B cell (primary cell): ENCODE results near the gene SLC7A1. TPM values are rescaled to one million over a fixed set of nuclear protein-coding genes. Genes with fewer than 3 reads are reported as not detected.

Experiments
- ATAC-seq: fragments of 200-7000 bp; cut with Tn5 transposase; one replicate; pipeline ENCODE4 v1.10.0; 2021; ENCODE audit warnings: low read depth, mild to moderate bottlenecking, moderate number of reproducible peaks, moderate library complexity
- CTCF ChIA-PET: fragments of 350-600 bp; sonication (Branson Sonifier 250); formaldehyde crosslinking; loops from one replicate; lab custom pipeline; 2021; ENCODE audit warnings: antibody characterized with exemption, inconsistent platforms; lab: Charles Lee
- POLR2A ChIA-PET: fragments of 350-600 bp; sonication (Branson Sonifier 250); formaldehyde crosslinking; loops from one replicate; lab custom pipeline; 2021; ENCODE audit warnings: antibody characterized with exemption; lab: Charles Lee
- DNase-seq: peaks from one replicate; pipeline ENCODE4 v3.0.0; 2013
- H2AFZ ChIP-seq: 2 replicates; pipeline ENCODE4 v1.6.1; 2012; ENCODE audit warnings: mild to moderate bottlenecking, low read depth, low read length; ENCODE audit not compliant: insufficient read depth, poor library complexity, severe bottlenecking
- H3K27ac ChIP-seq, 2 donors: 1 replicate in 1 of 2; 2 replicates in 1 of 2; pipeline ENCODE4 v1.5.1; 2012 to 2013; ENCODE audit warnings: low read length in 2 of 2, mild to moderate bottlenecking in 2 of 2, moderate library complexity in 1 of 2
- H3K27me3 ChIP-seq, 4 experiments: fragments of 200-600 bp in 1 of 4; sonication (generic) in 1 of 4; replicated peaks in 1 of 4; 1 replicate in 2 of 4; 2 replicates in 2 of 4; pipeline versions ENCODE4 v1.6.1 to v1.7.0; 2013 to 2016; ENCODE audit warnings: low read length in 3 of 4, mild to moderate bottlenecking in 2 of 4, mixed read lengths in 1 of 4, moderate library complexity in 1 of 4; ENCODE audit not compliant: insufficient read depth in 4 of 4, control insufficient read depth in 3 of 4; ENCODE audit errors: control extremely low read depth in 1 of 4
- H3K36me3 ChIP-seq, 2 experiments: replicated peaks in 1 of 2; 1 replicate in 1 of 2; 2 replicates in 1 of 2; pipeline versions ENCODE4 v1.6.1 to v1.7.1; 2013; ENCODE audit warnings: low read length in 1 of 2; ENCODE audit not compliant: insufficient read depth in 2 of 2, control insufficient read depth in 1 of 2; ENCODE audit errors: control extremely low read depth in 1 of 2, extremely low read depth in 1 of 2
- H3K4me1 ChIP-seq, 2 donors: fragments of 200-600 bp in 1 of 2; sonication (generic) in 1 of 2; 1 replicate in 1 of 2; 2 replicates in 1 of 2; pipeline versions ENCODE4 v1.5.1 to v1.6.1; 2013 to 2017; ENCODE audit warnings: low read length in 2 of 2; ENCODE audit not compliant: control insufficient read depth in 2 of 2, insufficient read depth in 2 of 2
- H3K4me2 ChIP-seq: replicated peaks from 2 replicates; pipeline ENCODE3; 2012; ENCODE audit warnings: mild to moderate bottlenecking, low read depth, low read length; ENCODE audit not compliant: poor library complexity, severe bottlenecking
- H3K4me3 ChIP-seq, 5 experiments: fragments of 200-600 bp in 1 of 5; sonication (generic) in 1 of 5; 1 replicate in 3 of 5; 2 replicates in 2 of 5; pipeline versions ENCODE4 v1.5.1 to v1.7.0; 2011 to 2016; ENCODE audit warnings: low read length in 4 of 5, mild to moderate bottlenecking in 4 of 5, low read depth in 2 of 5, control low read depth in 1 of 5, moderate library complexity in 1 of 5; ENCODE audit not compliant: insufficient read depth in 1 of 5; ENCODE audit errors: control extremely low read depth in 1 of 5, extremely low read depth in 1 of 5
- H3K79me2 ChIP-seq: fragments of 200-600 bp; sonication (generic); one replicate; pipeline ENCODE4 v1.6.0; 2016; ENCODE audit warnings: low read length; ENCODE audit not compliant: control insufficient read depth, insufficient read depth
- H3K9ac ChIP-seq: fragments of 200-600 bp; sonication (generic); 2 replicates; pipeline ENCODE4 v1.6.1; 2017; ENCODE audit warnings: mild to moderate bottlenecking, low read length, moderate library complexity
- H3K9me3 ChIP-seq, 3 donors: one replicate each; pipeline versions ENCODE4 v1.6.1 to v1.7.1; 2013; ENCODE audit warnings: low read length in 2 of 3; ENCODE audit not compliant: control insufficient read depth in 2 of 3, insufficient read depth in 1 of 3; ENCODE audit errors: control extremely low read depth in 1 of 3
- H4K20me1 ChIP-seq: 2 replicates; pipeline ENCODE4 v1.6.0; 2012; ENCODE audit warnings: mild to moderate bottlenecking, low read length; ENCODE audit not compliant: insufficient read depth, control insufficient read depth, poor library complexity, severe bottlenecking
- H3K27ac Mint-ChIP-seq: one replicate; pipeline ENCODE4 v1.8.0; 2021; ENCODE audit warnings: mixed read lengths
- H3K27me3 Mint-ChIP-seq: one replicate; pipeline ENCODE4 v1.8.0; 2021; ENCODE audit warnings: mixed read lengths
- H3K4me1 Mint-ChIP-seq: one replicate; pipeline ENCODE4 v1.8.0; 2021; ENCODE audit warnings: mixed read lengths
- H3K4me3 Mint-ChIP-seq: one replicate; pipeline ENCODE4 v1.8.0; 2021; ENCODE audit warnings: mixed read lengths
- H3K9me3 Mint-ChIP-seq: one replicate; pipeline ENCODE4 v1.8.0; 2022; ENCODE audit warnings: mixed read lengths; ENCODE audit not compliant: insufficient read depth
- EZH2 ChIP-seq: IDR thresholded peaks from 2 replicates; pipeline ENCODE4 v1.6.1; 2012; ENCODE audit warnings: borderline replicate concordance, low read depth, mild to moderate bottlenecking, moderate library complexity, low read length; ENCODE audit not compliant: insufficient read depth, poor library complexity, severe bottlenecking
- WGBS: methylation state at CpG from one replicate; pipeline ENCODE4 v1.1.5; 2013; ENCODE audit warnings: missing lambda C conversion rate; ENCODE audit not compliant: insufficient coverage; 5-methylcytosine and 5-hydroxymethylcytosine counted together
- intact Hi-C: fragments of 100-400 bp; cut with micrococcal nuclease; formaldehyde crosslinking; loops from one replicate; pipeline ENCODE4 v1.10.0; 2022
- polyA plus RNA-seq: library from polyadenylated mRNA; depleted of rRNA; stranded (reverse); fragments of >200 nt; gene quantifications from 2 replicates; pipeline ENCODE4 v1.2.3, GENCODE V29; 2012
- total RNA-seq, 2 donors: library from RNA; stranded (reverse); fragments of 120-200 nt in 1 of 2; gene quantifications; 1 replicate in 1 of 2; 2 replicates in 1 of 2; pipeline versions ENCODE4 v1.2.3 to v1.2.4, GENCODE V29; 2013 to 2022
- TF ChIP-seq, protein P1 (sequence below): fragments of 200-600 bp; IDR thresholded peaks from one replicate; pipeline ENCODE4 v1.8.0; 2022; ENCODE audit warnings: antibody characterized with exemption, mild to moderate bottlenecking

SLC7A1 gene
- total and polyA plus RNA-seq, 2 donors (not counting 1 experiment from before 2014, with no cell fraction given): 3.3 to 23.1 TPM

DNA sequence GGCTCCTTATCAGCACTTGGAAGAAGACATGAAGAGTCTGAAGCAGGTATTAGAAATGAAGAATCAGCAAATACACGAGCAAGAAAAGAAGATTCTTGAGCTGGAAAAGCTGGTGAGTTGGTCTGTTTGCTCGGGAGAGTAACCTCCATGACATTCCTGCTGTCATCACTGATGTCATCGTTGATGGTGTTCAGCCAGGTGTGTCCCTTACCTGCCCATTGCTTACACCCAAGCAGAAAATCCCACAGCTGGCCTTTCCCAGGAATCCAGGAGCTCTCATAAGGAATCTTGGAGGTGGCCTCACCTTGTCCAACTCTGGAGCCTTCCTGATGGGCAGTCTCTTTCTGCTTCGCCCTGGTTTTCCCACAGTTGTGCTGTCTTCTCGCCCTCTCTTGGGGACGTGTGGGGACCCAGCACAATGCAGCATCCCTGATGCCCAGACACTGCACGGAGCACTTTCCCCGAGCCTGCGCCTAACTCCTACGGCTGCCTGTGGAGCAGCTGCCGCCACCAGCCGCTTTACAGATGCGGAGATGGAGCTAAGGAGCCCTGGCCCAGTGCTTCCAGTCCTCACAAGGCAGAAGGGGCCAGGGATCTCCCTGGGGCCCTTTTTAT, 97.0 kb downstream of the SLC7A1 start:
- H3K4me2 ChIP-seq: no peak overlapping the region
- no peaks in the 10 kb centered on the region for H4K20me1 ChIP-seq
- Mint-ChIP-seq H3K4me3 (no peak overlapping the region), H3K27ac (no peak overlapping the region), H3K4me1 (peaks cover 34% of the 10 kb centered on the region), H3K9me3 (no peaks in the 10 kb centered on the region), H3K27me3 (peaks cover 15% of the 10 kb centered on the region)
- H2AFZ ChIP-seq: no peak overlapping the region
- TF ChIP-seq, protein P1, sequence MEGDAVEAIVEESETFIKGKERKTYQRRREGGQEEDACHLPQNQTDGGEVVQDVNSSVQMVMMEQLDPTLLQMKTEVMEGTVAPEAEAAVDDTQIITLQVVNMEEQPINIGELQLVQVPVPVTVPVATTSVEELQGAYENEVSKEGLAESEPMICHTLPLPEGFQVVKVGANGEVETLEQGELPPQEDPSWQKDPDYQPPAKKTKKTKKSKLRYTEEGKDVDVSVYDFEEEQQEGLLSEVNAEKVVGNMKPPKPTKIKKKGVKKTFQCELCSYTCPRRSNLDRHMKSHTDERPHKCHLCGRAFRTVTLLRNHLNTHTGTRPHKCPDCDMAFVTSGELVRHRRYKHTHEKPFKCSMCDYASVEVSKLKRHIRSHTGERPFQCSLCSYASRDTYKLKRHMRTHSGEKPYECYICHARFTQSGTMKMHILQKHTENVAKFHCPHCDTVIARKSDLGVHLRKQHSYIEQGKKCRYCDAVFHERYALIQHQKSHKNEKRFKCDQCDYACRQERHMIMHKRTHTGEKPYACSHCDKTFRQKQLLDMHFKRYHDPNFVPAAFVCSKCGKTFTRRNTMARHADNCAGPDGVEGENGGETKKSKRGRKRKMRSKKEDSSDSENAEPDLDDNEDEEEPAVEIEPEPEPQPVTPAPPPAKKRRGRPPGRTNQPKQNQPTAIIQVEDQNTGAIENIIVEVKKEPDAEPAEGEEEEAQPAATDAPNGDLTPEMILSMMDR: no peak
- TF ChIP-seq EZH2: no peak
- no peak overlapping the region for H3K27ac ChIP-seq
- intact Hi-C loops: loop anchor here (10.0 kb wide), 1 partner anchor 1236 kb away; the partner anchor contains the start of gene ALOX5AP
- ChIA-PET POLR2A (no interaction called here), CTCF (interaction anchor here (2.7 to 6.8 kb wide), 3 partner anchors 10 to 617 kb away, joined by 9 to 53 read pairs (median 17); no protein-coding TSS in a partner anchor)
- no peaks in the 10 kb centered on the region for H3K79me2 ChIP-seq
- 96% methylated on average over 11 of the region's 13 CpGs for WGBS
- no peaks in the 10 kb centered on the region for H3K9me3 ChIP-seq
- H3K36me3 ChIP-seq: no peaks in the 10 kb centered on the region
- no peak for DNase-seq
- no peak for ATAC-seq
- peaks cover 0 to 6% (median 3%) of the 10 kb centered on the region in 4 experiments for H3K27me3 ChIP-seq
- no peak overlapping the region for H3K9ac ChIP-seq
- peaks cover 39% of the 10 kb centered on the region in 2 donors for H3K4me1 ChIP-seq
- no peak overlapping the region for H3K4me3 ChIP-seq

DNA sequence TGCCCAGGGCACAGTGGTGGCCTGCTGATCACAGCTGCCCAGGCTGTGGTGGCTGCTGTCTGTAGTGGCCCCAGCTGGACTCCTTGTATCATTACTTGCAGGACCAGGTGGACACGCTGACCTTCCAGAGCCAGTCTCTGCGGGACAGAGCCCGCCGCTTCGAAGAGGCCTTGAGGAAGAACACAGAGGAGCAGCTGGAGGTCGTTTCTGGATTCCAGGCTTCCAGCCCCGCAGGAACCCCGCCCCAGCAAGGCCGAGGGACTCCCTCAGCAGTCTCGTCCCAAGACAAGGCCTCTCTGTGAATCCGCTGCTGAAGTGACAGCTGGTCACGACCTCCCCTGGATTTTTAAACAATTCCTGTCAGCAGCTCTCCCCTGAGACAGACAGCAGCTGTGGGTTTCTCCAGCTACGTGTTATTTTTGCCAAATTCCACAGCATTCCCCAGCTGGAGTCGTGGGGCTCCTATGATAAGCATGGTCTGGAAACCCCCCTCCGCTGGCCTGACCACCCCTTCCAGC, 98.3 kb downstream of the SLC7A1 start:
- Mint-ChIP-seq H3K9me3 (no peaks in the 10 kb centered on the region), H3K27me3 (peaks cover 5% of the 10 kb centered on the region), H3K27ac (no peak overlapping the region), H3K4me3 (no peak overlapping the region), H3K4me1 (peaks cover 36% of the 10 kb centered on the region)
- Histone ChIP-seq H3K27me3 (no peaks in the 10 kb centered on the region), H3K36me3 (no peaks in the 10 kb centered on the region), H3K9me3 (no peaks in the 10 kb centered on the region), H4K20me1 (no peaks in the 10 kb centered on the region), H3K4me3 (no peak overlapping the region), H2AFZ (no peak overlapping the region), H3K4me2 (peak overlapping the region; percentile 92), H3K27ac (no peak overlapping the region), H3K79me2 (no peaks in the 10 kb centered on the region), H3K9ac (no peak overlapping the region), H3K4me1 (peaks cover 36 to 39% of the 10 kb centered on the region in 2 donors)
- ATAC-seq (no peak), DNase-seq (no peak)
- no peak for TF ChIP-seq EZH2
- TF ChIP-seq, protein P1: no peak
- intact Hi-C loops: loop anchor here (10.0 kb wide), 1 partner anchor 1238 kb away; the partner anchor contains the start of gene ALOX5AP
- POLR2A ChIA-PET: no interaction called here
- whole genome bisulfite sequencing: 94% methylated on average over 15 of the region's 15 CpGs
- CTCF ChIA-PET: interaction anchor here (2.4 to 6.8 kb wide), 5 partner anchors 8 to 618 kb away, joined by 6 to 53 read pairs (median 9); no protein-coding TSS in a partner anchor
